Neural progenitor cell (in vitro differentiated cells): Measurements from ENCODE around the gene MARCHF4.

ENCODE experiments used
- CTCF ChIP-seq: fragments of 200-600 bp; sonication (generic); IDR thresholded peaks from 2 replicates; pipeline ENCODE4 v1.5.1; 2017; ENCODE audit warnings: antibody characterized with exemption, mild to moderate bottlenecking
- EZH2 ChIP-seq: fragments of 200-600 bp; sonication (generic); IDR thresholded peaks from 2 replicates; pipeline ENCODE4 v1.6.1; 2017; ENCODE audit warnings: antibody characterized with exemption, mild to moderate bottlenecking, moderate library complexity

GRCh38 chr2:216415541-216415940 is 43.3 kb upstream of the MARCHF4 start:
- TF ChIP-seq CTCF (no peak), EZH2 (no peak)
